GM19238 (cell line): Measurements from ENCODE around the gene FAM24B.
"Not testable (repeated sequence)": the region's sequence is repeated elsewhere in the genome, so short reads cannot be mapped to it uniquely, and the experiment has no call there.

ENCODE experiments used
- DNase-seq: peaks from one replicate; pipeline ENCODE4 v3.0.0; 2011; ENCODE audit warnings: low spot score; ENCODE audit not compliant: insufficient read length

The FAM24B gene

DNA sequence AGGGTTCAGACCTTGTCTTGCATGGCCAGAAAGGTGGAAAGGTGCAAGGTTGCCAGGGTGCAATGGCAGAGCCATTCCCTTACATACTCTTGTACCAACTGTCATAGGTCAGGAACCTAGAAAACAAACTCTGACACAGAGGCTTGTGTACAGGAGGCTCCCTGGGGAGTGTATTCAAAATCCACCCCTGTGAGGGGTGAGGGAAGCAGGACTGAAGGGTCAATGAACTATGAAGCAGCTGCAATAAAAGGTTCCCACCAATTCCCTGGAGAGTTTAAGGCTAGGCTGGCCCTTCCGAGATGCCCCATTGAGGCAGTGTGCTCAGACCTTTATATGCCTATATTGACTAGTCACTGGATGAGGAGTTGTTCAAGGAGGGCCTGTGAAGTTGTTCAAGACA is 19.9 kb downstream of the FAM24B start:
- DNase-seq = no peak

DNA sequence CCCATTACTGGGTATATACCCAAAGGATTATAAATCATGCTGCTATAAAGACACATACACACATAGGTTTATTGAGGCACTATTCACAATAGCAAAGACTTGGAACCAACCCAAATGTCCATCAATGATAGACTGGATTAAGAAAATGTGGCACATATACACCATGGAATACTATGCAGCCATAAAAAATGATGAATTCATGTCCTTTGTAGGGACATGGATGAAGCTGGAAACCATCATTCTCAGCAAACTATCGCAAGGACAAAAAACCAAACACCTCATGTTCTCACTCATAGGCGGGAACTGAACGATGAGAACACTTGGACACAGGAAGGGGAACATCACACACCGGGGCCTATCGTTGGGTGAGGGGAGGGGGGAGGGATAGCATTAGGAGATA is 21.3 kb downstream of the FAM24B start:
- DNase-seq = not testable (repeated sequence)

DNA sequence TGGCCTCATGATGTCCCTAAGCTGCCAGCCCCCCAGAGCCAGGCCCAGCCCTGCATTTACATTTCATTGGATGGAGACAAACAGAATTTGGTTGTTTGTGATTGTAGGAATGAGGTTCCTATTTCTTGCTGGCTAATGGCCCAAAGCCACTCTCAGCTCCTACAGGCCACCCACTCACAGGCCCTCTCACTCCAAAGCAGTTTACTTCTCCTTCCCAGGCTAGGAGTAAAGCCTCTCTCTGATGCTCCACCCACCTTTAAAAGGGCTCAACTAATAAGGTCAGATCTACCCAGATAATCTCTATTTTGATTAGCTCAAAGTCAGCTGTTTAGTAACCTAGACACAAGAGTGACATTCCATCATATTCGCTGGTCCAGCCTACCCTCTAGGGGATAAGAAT is 22.5 kb downstream of the FAM24B start:
- no peak for DNase-seq

DNA sequence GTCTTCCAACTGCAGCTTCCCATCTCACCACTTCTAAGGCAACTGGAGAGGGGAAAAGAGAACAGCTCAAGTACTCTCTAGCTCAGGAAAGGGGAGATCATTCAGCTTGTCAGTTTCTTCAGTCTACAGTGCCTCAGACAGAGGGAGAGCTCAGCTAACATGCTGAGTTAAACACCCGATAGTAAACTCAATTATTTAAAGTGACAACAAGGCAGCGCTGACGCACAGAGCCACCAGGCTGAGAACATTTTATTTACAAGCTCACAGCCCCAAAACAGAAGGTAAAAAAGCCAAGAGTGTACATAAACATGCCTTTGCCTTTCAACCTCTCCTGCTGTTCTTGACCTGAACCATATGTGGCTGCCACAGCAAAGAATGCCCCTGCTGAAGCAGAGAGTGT is 23.6 kb downstream of the FAM24B start:
- no peak for DNase-seq

DNA sequence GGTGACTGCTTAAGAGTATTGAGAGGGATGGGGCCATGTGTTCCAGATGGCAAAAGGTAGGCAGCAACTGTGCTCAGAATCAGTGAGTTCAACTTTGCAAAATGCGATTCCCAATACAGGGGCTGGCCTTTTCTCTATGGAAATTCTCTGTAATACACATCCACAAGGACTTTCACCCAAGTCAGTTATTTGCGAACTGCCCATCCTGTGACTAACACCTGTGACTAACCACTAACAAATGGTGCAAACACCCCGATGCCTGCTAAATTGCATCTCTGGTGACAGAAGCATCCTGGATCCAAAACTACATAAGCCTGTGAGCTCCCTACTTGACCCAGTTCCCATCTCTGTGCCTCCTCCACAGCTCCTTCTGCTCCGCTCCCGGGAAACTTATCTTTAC is 24.7 kb downstream of the FAM24B start:
- no peak for DNase-seq

DNA sequence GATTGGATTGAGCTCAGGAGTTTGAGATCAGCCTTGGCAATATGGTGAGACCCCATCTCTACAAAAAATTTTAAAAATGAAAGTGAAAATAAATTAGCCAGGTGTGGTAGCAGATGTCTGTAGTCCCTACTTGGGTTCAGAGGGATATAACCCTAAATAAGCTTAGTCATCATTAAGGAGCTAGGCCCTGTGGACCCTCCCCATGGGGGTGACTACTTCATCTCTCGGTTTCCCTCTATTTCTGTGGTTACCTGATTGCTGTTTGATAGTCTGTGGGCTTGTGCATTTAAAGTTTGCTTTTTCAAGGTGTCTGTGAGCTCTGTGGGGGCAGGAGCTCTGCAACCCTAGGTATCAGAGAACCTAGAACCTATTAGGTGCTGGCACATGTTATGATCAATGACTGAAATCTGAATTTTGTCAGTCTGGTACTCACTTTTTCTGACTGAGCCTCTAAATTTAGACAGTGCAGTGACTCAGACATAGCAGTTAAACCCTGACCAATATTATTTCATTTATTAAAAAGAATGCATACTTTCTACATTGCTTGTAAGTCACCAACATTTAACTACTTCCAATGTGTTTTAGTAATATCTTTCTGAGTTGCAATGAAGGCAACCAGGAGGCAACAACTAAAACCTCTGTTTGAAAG is 25.6 kb downstream of the FAM24B start:
- DNase-seq = no peak

DNA sequence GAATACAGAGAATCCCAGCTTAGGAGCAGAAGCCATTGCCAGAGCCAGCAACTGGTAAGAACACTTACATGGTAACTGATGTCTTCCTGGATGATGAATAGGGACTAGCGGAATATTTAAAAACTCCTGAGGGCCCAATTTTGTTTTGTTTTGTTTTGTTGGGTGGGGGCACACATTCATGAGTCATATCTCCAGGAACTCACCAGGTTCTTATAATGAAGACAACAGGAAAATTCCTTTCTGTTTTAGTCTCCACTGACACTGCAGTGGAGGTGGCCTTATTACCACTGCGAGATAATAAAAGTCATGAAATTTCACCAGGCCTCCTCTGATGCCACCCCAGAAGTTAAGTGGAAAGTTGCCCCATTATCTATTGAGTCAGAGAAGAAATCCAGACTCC is 27.1 kb downstream of the FAM24B start:
- no peak for DNase-seq

DNA sequence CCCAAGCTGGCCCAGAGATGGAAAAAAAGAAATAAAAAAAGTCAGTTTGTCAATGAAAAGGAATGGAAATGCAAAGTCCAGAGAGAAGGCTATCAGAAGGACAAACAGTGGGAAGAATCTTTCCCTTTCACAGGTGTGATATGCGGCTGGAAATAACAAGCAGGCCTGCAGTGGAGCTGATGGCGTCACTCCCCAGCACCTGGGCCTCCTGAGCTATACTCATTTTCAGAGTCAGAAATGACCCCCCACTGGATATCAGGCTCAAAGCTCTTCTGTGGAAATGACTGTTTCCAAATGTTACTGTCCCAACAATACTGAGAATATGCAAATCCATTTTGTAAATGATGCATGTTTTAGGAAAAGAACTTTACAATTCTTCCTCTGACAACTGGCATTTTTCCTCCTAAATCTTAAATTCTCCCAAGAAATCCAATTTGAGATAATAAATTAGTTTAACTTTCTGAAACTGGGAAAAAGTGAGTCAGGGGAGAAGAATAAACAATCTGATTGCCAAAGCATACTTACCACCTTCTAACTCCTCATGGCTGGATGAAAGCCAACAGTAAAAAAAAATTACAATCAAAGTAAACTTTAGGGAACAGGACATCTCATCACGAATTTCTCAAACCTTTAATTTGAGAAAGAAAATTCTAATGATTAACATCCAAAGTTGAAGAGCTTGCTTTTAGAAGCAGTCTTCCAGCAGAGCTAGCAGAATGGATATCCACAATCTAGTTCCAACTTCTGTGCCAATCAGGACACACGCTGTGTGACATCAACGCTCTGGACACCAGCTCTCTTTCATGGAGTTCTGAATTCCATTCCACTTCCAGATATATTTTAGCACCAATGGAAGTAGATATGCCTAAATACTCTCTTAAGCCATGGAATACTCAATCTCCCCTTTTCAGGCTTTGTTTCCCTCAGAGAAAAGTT is 28.4 kb downstream of the FAM24B start:
- no peak for DNase-seq

DNA sequence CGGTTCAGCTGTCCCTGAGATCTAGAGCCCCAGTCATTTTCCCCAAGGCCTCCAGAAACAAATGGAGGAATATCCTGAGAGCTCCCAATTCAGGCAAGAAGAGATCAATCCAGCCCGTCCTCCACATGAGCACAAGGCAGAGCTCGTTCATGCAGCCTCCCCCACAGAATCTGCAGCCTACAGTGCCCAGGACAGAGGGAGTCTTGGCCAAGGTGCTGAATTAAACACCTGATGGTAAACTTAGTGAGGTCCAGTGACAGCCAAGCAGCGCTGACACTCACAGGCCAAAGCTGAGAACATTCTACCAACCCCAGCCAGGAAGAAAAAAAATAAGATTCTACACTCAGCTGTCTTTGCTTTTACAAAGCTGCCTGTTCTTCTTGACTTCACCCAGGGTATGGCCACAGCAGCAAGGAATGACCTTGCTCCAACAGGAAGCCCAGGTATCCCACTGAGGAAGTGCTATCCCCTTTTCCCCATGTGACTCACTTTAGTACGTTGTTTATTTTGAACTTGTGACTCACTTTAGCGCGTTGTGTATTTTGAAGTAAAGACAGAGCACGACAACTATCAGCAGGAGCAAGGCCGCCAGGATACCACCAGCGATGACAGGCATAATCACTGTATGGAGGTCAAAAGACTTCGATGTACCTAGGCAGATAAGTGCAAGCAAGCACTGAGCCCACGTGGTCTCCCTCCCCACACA is 29.3 kb downstream of the FAM24B start:
- no peak for DNase-seq

DNA sequence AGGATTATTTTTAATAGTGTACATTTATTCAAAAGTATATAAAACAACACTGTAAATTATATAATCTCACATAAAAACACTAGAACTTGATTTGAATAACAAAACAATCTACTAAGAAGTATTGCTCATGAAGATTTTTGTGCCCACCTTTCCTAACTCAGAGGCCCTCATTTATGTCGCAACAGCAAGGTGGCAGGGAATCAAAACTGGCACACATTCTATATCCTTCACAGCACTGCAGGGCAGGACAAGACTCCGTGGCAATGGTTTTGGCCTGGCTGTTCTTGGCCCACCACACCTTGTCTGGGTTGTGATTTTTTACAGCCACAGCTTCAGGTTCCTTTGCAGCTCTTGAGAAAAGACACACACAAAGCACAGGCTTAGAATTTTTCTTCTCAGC is 30.3 kb downstream of the FAM24B start:
- DNase-seq = no peak

DNA sequence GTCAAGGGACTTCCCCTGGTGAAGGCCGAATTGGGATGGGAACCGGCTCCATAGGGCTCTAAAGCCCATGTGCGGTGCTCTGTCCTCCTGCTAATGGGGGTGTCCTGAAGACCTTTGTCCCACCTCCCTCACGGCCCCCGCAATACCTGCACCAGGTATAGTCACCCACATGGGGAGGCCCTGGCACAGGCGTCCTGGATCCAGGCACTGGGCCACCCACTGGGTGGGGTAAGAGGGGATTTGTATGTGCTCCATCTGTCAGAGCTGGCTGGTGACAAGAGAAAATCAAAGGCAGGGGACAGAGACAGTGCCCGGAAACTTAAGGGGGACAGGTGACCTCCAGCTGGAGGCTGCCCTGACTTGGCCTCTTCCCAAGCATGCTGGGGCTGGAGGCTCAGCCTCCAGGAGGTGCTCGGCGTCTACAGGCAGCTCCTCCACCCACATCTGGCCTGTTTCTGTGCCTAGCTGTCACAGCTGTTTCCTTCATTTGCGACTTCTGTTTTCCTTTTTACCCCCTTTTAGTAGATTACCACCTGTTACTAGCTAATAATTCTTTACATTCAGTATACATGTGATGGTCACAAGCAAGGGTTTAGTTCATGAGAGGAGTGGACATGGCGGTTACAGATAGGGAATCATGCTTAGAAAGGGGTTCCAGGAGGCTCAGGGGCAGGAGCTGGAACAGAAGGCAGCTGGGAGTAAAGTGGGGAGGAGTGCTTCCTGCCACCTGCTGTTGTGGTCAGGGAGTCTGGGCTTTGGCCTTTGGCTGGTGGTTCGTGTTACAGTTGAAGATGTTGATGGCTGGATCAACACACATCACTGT is 31.4 kb downstream of the FAM24B start:
- no peak for DNase-seq

DNA sequence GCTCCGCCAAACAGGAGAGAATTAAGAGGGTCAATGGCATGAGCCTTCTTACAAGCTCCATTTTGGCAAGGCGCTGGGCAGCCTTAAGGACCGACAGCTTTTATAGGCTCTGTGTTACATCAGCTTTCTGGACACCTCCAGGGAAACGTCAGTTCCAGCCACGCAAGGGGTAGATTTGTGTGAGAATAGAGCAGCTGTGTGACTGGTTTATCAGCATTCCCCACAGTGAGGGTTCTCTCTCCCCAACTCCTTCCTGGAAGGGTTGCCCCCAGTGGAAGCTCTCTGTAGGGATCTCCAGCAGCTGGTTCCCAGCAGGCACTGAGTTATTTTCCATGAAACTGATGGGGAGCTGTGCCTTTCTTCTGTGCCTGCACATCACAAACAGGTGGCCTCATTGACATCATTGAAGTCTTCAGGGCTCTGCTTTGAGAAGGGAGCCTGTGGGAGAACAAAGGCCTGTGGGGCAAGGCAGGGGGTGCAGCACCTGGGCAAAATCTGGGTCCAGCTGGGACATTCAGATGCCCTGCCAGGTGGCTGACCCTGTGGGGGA is 33.5 kb downstream of the FAM24B start, which contains the start of gene CUZD1:
Gene CUZD1, minus strand, starts transcription at position 75 of the 550 bp plus-strand sequence. Its CDS starts 14 bp downstream, at position 61.
- no peak for DNase-seq

DNA sequence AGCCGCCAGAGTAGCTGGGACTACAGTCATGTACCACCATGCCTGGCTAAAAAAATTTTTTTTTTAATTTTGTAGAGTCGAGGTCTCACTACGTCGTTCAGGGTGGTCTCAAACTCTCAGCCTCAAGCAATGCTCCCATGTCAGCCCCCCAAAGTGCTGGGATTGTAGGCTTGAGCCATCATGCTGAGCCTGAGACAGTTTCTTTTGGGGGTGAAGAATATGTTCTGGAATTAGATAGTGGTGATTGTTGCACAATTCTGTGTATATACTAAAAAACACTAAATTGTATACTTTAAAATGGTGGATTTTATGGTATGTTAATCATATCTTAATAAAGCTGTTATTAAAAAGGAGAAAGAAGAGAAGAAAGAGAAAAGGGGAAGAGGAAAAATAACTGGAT is 35.2 kb downstream of the FAM24B start:
- no peak for DNase-seq

DNA sequence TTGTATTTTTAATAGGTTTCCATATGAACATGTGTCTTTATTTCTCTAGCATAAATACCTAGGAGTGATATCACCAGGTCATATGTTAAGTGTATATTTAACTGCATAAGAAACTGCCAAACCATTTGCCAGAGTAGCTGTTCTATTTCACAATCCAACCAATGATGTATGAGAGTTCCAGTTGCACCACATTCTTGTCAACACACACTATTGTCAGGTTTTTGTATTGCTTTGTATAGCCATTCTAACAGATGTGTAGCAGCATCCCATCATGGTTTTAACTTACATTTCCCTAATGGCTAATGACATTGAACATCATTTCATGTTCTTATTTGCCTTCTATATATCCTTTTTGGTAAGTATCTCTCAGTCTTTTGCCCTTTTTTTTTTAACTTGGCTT is 37.8 kb downstream of the FAM24B start:
- no peak for DNase-seq

DNA sequence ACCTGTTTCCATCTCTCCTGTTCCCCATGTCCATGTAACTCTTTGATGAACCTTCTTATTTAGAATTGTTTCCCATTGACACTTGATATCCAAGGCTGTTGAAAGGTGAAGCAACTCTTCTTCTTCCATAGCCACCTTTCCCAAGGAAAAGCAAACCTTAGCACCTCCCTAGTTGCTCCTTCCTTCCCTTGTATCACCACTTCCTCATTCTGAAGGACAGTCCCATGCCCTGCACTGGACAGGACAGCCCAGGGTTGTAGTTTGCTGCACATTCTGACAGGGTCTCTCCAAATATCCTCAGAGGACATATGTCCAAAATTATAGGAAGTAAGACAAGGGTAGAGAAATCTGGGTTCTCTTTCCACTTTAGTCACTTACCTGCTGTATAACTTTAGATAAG is 39.9 kb downstream of the FAM24B start:
- no peak for DNase-seq

DNA sequence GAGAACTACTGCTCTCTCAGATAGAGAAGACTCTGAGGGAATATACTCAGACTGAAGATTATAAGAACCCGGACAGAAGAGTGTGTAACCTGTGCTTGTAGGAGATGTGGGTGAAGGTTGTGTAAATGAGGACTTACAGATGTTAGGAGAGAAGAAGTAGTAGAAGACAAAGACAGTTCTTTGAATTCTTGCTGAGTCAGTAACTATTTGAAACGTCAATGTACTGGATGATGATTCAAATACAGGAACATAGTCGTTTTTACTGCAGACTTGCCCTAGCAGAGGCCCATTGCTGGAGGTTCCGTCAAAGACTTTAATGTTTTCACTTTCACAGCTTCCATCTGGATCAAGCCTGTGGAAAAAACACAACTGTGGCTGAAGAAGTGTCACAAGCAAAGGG is 40.5 kb downstream of the FAM24B start:
- DNase-seq = no peak

DNA sequence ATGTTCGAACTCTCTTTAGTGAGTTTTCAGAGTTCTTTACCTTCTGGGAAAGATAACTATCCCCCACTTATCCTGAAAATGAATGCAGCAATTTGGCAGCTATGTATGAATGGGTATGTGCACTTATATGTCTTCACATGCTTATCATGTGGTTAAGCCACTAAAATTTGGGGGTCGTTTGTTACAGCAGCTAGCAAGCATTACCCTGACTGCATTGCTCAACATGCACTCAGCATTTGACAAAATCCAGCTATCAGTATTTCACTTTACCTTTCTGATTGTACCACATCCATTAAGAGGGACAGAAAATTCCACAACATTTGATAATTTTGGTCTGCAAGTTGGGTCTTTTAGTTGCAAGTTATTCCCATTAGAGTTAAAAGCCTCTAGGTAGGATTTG is 43.5 kb downstream of the FAM24B start:
- no peak for DNase-seq

DNA sequence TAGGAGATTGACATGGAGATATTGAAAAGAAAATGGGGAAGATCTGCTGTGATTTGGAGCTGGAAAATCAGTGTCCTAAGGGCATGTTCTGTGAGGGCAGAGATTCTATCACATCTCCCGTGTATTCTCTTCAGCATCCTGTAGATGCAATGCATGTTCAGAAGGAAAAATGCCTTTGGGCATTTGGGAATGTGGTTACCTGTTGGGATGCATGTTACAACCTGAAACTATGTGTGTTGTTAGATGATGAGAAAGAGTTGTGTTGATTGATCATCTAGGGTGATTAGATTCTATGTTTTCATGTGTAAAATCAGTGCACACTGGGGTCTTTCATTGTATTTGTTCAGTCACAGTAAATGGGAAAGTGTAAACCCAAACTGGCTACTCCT is 48.4 kb downstream of the FAM24B start:
- DNase-seq = no peak

DNA sequence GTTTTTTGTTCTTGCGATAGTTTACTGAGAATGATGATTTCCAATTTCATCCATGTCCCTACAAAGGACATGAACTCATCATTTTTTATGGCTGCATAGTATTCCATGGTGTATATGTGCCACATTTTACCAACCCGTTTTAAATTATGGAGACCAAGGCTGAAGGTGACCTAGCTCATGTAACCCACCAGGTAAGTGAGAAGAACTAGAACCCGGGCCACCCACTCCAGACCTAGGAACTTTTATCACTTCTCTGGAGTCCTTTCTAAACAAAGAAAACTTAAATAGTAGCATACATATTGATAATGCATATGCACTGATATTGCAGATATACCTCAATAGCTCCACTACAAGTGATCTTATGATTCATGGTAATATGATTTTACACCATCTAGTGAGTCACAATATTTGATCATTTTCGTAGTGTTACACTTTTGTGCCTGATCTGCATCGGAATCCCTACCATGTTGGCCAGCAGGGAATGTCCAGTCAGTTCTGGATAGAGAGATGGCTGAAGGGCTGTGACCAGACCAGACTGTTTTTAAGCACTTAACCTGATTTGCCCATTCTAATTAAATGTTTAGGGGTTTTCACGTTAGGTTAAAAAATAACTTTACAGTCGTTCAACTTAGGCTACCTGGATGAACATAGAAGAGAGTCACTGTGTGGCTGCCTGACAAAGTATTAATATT is 49.0 kb downstream of the FAM24B start:
- DNase-seq = no peak

DNA sequence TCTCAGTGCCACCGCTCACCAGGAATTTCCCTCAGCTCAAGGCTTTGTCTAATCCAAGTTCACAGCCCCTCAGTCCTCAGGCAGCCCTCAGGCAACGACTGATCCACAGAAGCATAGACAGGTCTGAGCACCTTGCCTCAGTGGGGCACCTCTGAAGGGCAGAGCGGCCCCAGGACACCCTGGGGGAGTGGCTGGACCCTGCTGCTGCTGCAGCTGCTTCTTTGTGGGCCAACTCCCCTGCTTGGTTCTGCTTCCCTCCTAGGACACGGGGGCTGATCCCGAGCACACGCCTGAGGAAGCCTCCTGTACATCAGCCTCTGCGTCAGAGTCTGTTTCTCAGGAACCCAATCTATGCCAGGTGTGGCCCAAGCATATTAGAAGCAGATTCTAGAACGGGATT is 49.9 kb downstream of the FAM24B start:
- DNase-seq = no peak
